CD14-positive monocyte (primary cell): Measurements from ENCODE around the gene HYAL1. TPM values are rescaled to one million over a fixed set of nuclear protein-coding genes. Genes with fewer than 3 reads are reported as not detected.

Experiments used
- DNase-seq, 3 donors: peaks; one replicate each; pipeline ENCODE4 v3.0.0-alpha.2; 2011 to 2022
- H2AFZ ChIP-seq: 2 replicates; pipeline ENCODE4 v1.6.0; 2012; ENCODE audit warnings: mild to moderate bottlenecking, low read depth, low read length, inconsistent platforms; ENCODE audit not compliant: insufficient read depth, poor library complexity, severe bottlenecking
- H3K27ac ChIP-seq, 2 donors: 1 replicate in 1 of 2; 2 replicates in 1 of 2; pipeline ENCODE4 v1.5.1; 2012 to 2013; ENCODE audit warnings: low read length in 2 of 2, control low read depth in 1 of 2, inconsistent platforms in 1 of 2, low read depth in 1 of 2, mild to moderate bottlenecking in 1 of 2
- H3K27me3 ChIP-seq, 2 donors: one replicate each; pipeline versions ENCODE4 v1.6.0 to v1.6.1; 2011 to 2013; ENCODE audit warnings: low read length in 2 of 2; ENCODE audit not compliant: control insufficient read depth in 2 of 2, insufficient read depth in 2 of 2
- H3K36me3 ChIP-seq, 2 donors: replicated peaks in 1 of 2; 1 replicate in 1 of 2; 2 replicates in 1 of 2; pipeline versions ENCODE4 v1.5.1 to v1.6.1; 2012 to 2013; ENCODE audit warnings: low read length in 2 of 2, control low read depth in 1 of 2, inconsistent platforms in 1 of 2, mild to moderate bottlenecking in 1 of 2; ENCODE audit not compliant: insufficient read depth in 2 of 2, control insufficient read depth in 1 of 2
- H3K4me1 ChIP-seq, 2 donors: 1 replicate in 1 of 2; 2 replicates in 1 of 2; pipeline versions ENCODE4 v1.5.1 to v1.6.1; 2012 to 2013; ENCODE audit warnings: low read length in 2 of 2, control low read depth in 1 of 2, inconsistent platforms in 1 of 2, mild to moderate bottlenecking in 1 of 2, moderate library complexity in 1 of 2; ENCODE audit not compliant: insufficient read depth in 2 of 2, control insufficient read depth in 1 of 2
- H3K4me2 ChIP-seq: replicated peaks from 2 replicates; pipeline ENCODE3; 2012; ENCODE audit warnings: low read length, moderate library complexity, mild to moderate bottlenecking; ENCODE audit not compliant: poor library complexity, severe bottlenecking; ENCODE audit errors: extremely low read depth
- H3K4me3 ChIP-seq, 3 experiments: fragments of 200-600 bp in 1 of 3; sonication (generic) in 1 of 3; replicated peaks in 1 of 3; 1 replicate in 2 of 3; 2 replicates in 1 of 3; pipeline ENCODE4 v1.5.1; 2011 to 2013; ENCODE audit warnings: low read length in 3 of 3, mild to moderate bottlenecking in 3 of 3, control low read depth in 2 of 3, low read depth in 2 of 3, inconsistent platforms in 1 of 3, moderate library complexity in 1 of 3
- H3K79me2 ChIP-seq: 2 replicates; pipeline ENCODE4 v1.6.0; 2012; ENCODE audit warnings: mild to moderate bottlenecking, control low read depth, inconsistent platforms, low read length, moderate library complexity; ENCODE audit not compliant: insufficient read depth
- H3K9ac ChIP-seq: 2 replicates; pipeline ENCODE4 v1.6.0; 2017; ENCODE audit warnings: low read length, mild to moderate bottlenecking; ENCODE audit not compliant: insufficient read depth, poor library complexity, severe bottlenecking
- H3K9me3 ChIP-seq, 2 donors: replicated peaks in 1 of 2; 1 replicate in 1 of 2; 2 replicates in 1 of 2; pipeline versions ENCODE4 v1.5.1 to v1.6.1; 2012 to 2013; ENCODE audit warnings: low read length in 2 of 2, control low read depth in 1 of 2; ENCODE audit not compliant: control insufficient read depth in 1 of 2, insufficient read depth in 1 of 2
- H4K20me1 ChIP-seq: 2 replicates; pipeline ENCODE4 v1.6.0; 2012; ENCODE audit warnings: mild to moderate bottlenecking, low read length, control low read depth, moderate library complexity; ENCODE audit not compliant: insufficient read depth
- H3K27ac Mint-ChIP-seq, 7 donors: one replicate each; pipeline ENCODE4 v1.8.0; 2020; ENCODE audit warnings: mild to moderate bottlenecking in 7 of 7, mixed read lengths in 7 of 7, moderate library complexity in 6 of 7, inconsistent platforms in 2 of 7
- H3K27me3 Mint-ChIP-seq, 3 donors: one replicate each; pipeline ENCODE4 v1.8.0; 2021 to 2022; ENCODE audit warnings: low read depth in 3 of 3, mild to moderate bottlenecking in 3 of 3, mixed read lengths in 3 of 3, moderate library complexity in 3 of 3, inconsistent platforms in 1 of 3
- H3K36me3 Mint-ChIP-seq, 2 donors: one replicate each; pipeline ENCODE4 v1.8.0; 2020; ENCODE audit warnings: mixed read lengths in 2 of 2, inconsistent platforms in 1 of 2, mild to moderate bottlenecking in 1 of 2
- H3K4me1 Mint-ChIP-seq: one replicate; pipeline ENCODE4 v1.8.0; 2020; ENCODE audit warnings: mild to moderate bottlenecking, mixed read lengths
- H3K4me3 Mint-ChIP-seq, 2 donors: one replicate each; pipeline ENCODE4 v1.8.0; 2020; ENCODE audit warnings: mild to moderate bottlenecking in 2 of 2, mixed read lengths in 2 of 2, moderate library complexity in 1 of 2
- H3K9me3 Mint-ChIP-seq, 7 donors: one replicate each; pipeline ENCODE4 v1.8.0; 2020 to 2022; ENCODE audit warnings: mixed read lengths in 7 of 7, mild to moderate bottlenecking in 6 of 7, moderate library complexity in 6 of 7, inconsistent platforms in 2 of 7
- whole genome bisulfite sequencing: methylation state at CpG from one replicate; pipeline ENCODE4 v1.1.5; 2013; ENCODE audit warnings: missing lambda C conversion rate; ENCODE audit not compliant: insufficient coverage; 5-methylcytosine and 5-hydroxymethylcytosine counted together
- intact Hi-C, 2 donors: fragments of 100-400 bp; cut with micrococcal nuclease; formaldehyde crosslinking; loops; one replicate each; pipeline versions ENCODE4 v1.15.0 to v1.15.1; 2023
- polyA plus RNA-seq, 3 donors: library from polyadenylated mRNA; depleted of rRNA in 1 of 3; unstranded in 2 of 3; stranded (reverse) in 1 of 3; fragments of 300-500 nt in 2 of 3; fragments of >200 nt in 1 of 3; fragmentation: Illumina TruSeq in 2 of 3; gene quantifications; 1 replicate in 2 of 3; 2 replicates in 1 of 3; pipeline ENCODE4 v1.2.3, GENCODE V29; 2012 to 2021
- TF ChIP-seq, protein P1 (sequence below): fragments of 200-600 bp; IDR thresholded peaks from one replicate; pipeline ENCODE4 v1.8.0; 2022; ENCODE audit warnings: antibody characterized with exemption, mild to moderate bottlenecking

HYAL1 gene
- polyA plus RNA-seq, 3 donors: 0.57 TPM; not detected in 2

DNA sequence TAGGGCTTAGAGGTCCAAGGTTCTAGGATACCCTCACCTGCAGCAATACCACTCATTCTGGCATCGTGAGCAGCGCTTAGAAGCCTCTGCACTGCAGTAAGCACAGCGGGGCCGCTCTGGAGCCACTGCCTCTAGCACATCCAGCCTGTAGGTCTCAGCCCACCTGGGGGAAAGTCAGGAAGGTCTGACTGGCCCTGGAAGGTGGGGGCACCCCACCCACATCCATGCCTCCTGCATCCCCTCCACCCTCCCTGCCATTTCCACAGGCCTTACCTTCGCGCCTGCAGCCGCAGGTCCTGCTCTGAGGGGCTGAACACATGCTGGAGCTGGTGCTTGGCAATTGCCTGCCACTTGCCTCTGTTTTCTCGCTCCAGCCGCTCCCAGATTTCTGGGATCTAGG is 38.2 kb upstream of the HYAL1 start:
- intact Hi-C loops: no loop called here
- Histone ChIP-seq H3K79me2 (peaks cover 61% of the 10 kb centered on the region), H3K27me3 (no peaks in the 10 kb centered on the region), H2AFZ (peak overlapping the region; percentile 77), H3K4me1 (peaks cover 59 to 92% of the 10 kb centered on the region in 2 donors), H3K27ac (peak overlapping the region; percentile 91 to 98), H3K36me3 (peaks cover 0 to 2% of the 10 kb centered on the region in 2 donors), H3K9ac (peak overlapping the region; percentile 94), H4K20me1 (peaks cover 13% of the 10 kb centered on the region), H3K9me3 (no peaks in the 10 kb centered on the region), H3K4me3 (peak overlapping the region; percentile 50 to 94 (median 83)), H3K4me2 (peak overlapping the region; percentile 95)
- no peak for DNase-seq
- peaks cover 7 to 9% of the 10 kb centered on the region in 2 donors for H3K36me3 Mint-ChIP-seq
- WGBS: 95% methylated on average over 5 of the region's 9 CpGs
- H3K9me3 Mint-ChIP-seq: no peaks in the 10 kb centered on the region
- H3K27me3 Mint-ChIP-seq: no peaks in the 10 kb centered on the region
- peaks cover 69% of the 10 kb centered on the region for H3K4me1 Mint-ChIP-seq
- TF ChIP-seq, protein P1, sequence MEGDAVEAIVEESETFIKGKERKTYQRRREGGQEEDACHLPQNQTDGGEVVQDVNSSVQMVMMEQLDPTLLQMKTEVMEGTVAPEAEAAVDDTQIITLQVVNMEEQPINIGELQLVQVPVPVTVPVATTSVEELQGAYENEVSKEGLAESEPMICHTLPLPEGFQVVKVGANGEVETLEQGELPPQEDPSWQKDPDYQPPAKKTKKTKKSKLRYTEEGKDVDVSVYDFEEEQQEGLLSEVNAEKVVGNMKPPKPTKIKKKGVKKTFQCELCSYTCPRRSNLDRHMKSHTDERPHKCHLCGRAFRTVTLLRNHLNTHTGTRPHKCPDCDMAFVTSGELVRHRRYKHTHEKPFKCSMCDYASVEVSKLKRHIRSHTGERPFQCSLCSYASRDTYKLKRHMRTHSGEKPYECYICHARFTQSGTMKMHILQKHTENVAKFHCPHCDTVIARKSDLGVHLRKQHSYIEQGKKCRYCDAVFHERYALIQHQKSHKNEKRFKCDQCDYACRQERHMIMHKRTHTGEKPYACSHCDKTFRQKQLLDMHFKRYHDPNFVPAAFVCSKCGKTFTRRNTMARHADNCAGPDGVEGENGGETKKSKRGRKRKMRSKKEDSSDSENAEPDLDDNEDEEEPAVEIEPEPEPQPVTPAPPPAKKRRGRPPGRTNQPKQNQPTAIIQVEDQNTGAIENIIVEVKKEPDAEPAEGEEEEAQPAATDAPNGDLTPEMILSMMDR: no peak
- peak overlapping the region in 5 of 7 donors; percentile 91 to 96 (median 94) for H3K27ac Mint-ChIP-seq
- peak overlapping the region; percentile 79 to 88 for H3K4me3 Mint-ChIP-seq

DNA sequence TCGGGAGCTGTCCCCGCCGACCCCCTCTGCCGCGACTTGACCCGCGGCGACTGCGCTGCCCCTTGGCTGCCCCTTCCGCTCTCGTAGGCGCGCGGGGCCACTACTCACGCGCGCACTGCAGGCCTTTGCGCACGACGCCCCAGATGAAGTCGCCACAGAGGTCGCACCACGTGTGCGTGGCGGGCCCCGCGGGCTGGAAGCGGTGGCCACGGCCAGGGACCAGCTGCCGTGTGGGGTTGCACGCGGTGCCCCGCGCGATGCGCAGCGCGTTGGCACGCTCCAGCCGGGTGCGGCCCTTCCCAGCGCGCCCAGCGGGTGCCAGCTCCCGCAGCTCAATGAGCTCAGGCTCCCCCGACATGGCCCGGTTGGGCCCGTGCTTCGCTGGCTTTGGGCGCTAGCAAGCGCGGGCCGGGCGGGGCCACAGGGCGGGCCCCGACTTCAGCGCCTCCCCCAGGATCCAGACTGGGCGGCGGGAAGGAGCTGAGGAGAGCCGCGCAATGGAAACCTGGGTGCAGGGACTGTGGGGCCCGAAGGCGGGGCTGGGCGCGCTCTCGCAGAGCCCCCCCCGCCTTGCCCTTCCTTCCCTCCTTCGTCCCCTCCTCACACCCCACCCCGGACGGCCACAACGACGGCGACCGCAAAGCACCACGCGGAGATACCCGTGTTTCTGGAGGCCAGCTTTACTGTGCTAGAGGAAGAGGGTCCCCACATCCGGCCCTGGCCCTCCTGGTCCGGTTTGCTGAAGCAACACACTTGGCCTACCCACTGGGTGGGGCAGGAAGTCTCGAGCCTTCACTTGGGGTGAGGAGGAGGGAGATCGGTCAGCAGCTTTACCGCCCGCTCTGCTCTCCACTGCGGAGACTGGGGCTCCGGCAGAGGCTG is 37.3 kb upstream of the HYAL1 start, which contains the start of gene RASSF1:
Gene RASSF1 (minus strand): TSS at position 389 of the 882 bp plus-strand sequence. CDS start 31 bp downstream, at position 358.
- no peaks in the 10 kb centered on the region for H3K27me3 ChIP-seq
- no peaks in the 10 kb centered on the region for H3K9me3 Mint-ChIP-seq
- peak within 1 kb of the TSS; percentile 94 for H3K9ac ChIP-seq
- no peaks in the 10 kb centered on the region for H3K9me3 ChIP-seq
- H4K20me1 ChIP-seq: peaks cover 21% of the 10 kb centered on the region
- under 1% methylated on average over 80 of the region's 85 CpGs for WGBS
- peak within 1 kb of the TSS; percentile 50 to 94 (median 83) for H3K4me3 ChIP-seq
- H3K4me1 ChIP-seq: peaks cover 59 to 92% of the 10 kb centered on the region in 2 donors
- H3K27ac Mint-ChIP-seq: peak within 1 kb of the TSS; percentile 94 to 99 (median 96)
- H3K36me3 Mint-ChIP-seq: peaks cover 13 to 18% of the 10 kb centered on the region in 2 donors
- no peaks in the 10 kb centered on the region for H3K27me3 Mint-ChIP-seq
- peak within 1 kb of the TSS; percentile 91 to 98 for H3K27ac ChIP-seq
- H3K4me2 ChIP-seq: peak within 1 kb of the TSS; percentile 95
- H2AFZ ChIP-seq: peak within 1 kb of the TSS; percentile 77
- H3K36me3 ChIP-seq: peaks cover 6 to 10% of the 10 kb centered on the region in 2 donors
- H3K4me1 Mint-ChIP-seq: peaks cover 69% of the 10 kb centered on the region
- peak; percentile 47 to 63 (median 60) for DNase-seq
- H3K79me2 ChIP-seq: peaks cover 69% of the 10 kb centered on the region
- TF ChIP-seq, protein P1: no peak
- H3K4me3 Mint-ChIP-seq: peak within 1 kb of the TSS; percentile 79 to 96
- intact Hi-C loops: no loop called here
